KMS-11 (cell line): Measurements from ENCODE around the gene UGT2B17.
"Not testable (repeated sequence)": the region's sequence is repeated elsewhere in the genome, so short reads cannot be mapped to it uniquely, and the experiment has no call there.

Source experiments
- H2AFZ ChIP-seq: fragments of 200-600 bp; sonication (generic); 2 replicates; pipeline ENCODE4 v1.6.1; 2016; ENCODE audit warnings: antibody characterized with exemption, mixed run types, low read depth
- H3K27ac ChIP-seq: fragments of 200-600 bp; sonication (generic); 2 replicates; pipeline ENCODE4 v1.6.1; 2016; ENCODE audit warnings: mild to moderate bottlenecking, mixed run types
- H3K27me3 ChIP-seq: fragments of 200-600 bp; sonication (generic); 2 replicates; pipeline ENCODE4 v1.6.1; 2017; ENCODE audit warnings: mild to moderate bottlenecking, low read depth, mixed run types, moderate library complexity; ENCODE audit not compliant: insufficient read depth
- H3K36me3 ChIP-seq: fragments of 200-600 bp; sonication (generic); 2 replicates; pipeline ENCODE4 v1.6.1; 2017; ENCODE audit warnings: mild to moderate bottlenecking, mixed run types; ENCODE audit not compliant: insufficient read depth
- H3K4me1 ChIP-seq: fragments of 200-600 bp; sonication (generic); 2 replicates; pipeline ENCODE4 v1.6.1; 2016; ENCODE audit warnings: mild to moderate bottlenecking, low read depth, mixed run types; ENCODE audit not compliant: poor library complexity, severe bottlenecking
- H3K4me2 ChIP-seq: fragments of 200-600 bp; sonication (generic); 2 replicates; pipeline ENCODE4 v1.7.0; 2016; ENCODE audit warnings: mild to moderate bottlenecking, mixed run types
- H3K4me3 ChIP-seq: fragments of 200-600 bp; sonication (generic); IDR thresholded peaks from 2 replicates; pipeline ENCODE4 v1.6.1; 2017; ENCODE audit warnings: low read depth, low read length, mixed read lengths; ENCODE audit not compliant: insufficient read depth
- H3K79me2 ChIP-seq: fragments of 200-600 bp; sonication (generic); 2 replicates; pipeline ENCODE4 v1.6.1; 2016; ENCODE audit warnings: low read depth, mixed run types; ENCODE audit not compliant: insufficient read depth
- H3K9ac ChIP-seq: fragments of 200-600 bp; sonication (generic); 2 replicates; pipeline ENCODE4 v1.6.1; 2016; ENCODE audit warnings: mild to moderate bottlenecking, mixed run types
- H4K20me1 ChIP-seq: fragments of 200-600 bp; sonication (generic); 2 replicates; pipeline ENCODE4 v1.6.1; 2016; ENCODE audit warnings: mild to moderate bottlenecking, mixed run types; ENCODE audit not compliant: insufficient read depth
- TF ChIP-seq, protein P1 (sequence below): fragments of 200-600 bp; sonication (generic); conservative IDR thresholded peaks from 2 replicates; pipeline ENCODE4 v1.6.1; 2017; ENCODE audit warnings: low read depth, mild to moderate bottlenecking, antibody characterized with exemption, low read length, moderate library complexity, mixed read lengths

The UGT2B17 gene

DNA sequence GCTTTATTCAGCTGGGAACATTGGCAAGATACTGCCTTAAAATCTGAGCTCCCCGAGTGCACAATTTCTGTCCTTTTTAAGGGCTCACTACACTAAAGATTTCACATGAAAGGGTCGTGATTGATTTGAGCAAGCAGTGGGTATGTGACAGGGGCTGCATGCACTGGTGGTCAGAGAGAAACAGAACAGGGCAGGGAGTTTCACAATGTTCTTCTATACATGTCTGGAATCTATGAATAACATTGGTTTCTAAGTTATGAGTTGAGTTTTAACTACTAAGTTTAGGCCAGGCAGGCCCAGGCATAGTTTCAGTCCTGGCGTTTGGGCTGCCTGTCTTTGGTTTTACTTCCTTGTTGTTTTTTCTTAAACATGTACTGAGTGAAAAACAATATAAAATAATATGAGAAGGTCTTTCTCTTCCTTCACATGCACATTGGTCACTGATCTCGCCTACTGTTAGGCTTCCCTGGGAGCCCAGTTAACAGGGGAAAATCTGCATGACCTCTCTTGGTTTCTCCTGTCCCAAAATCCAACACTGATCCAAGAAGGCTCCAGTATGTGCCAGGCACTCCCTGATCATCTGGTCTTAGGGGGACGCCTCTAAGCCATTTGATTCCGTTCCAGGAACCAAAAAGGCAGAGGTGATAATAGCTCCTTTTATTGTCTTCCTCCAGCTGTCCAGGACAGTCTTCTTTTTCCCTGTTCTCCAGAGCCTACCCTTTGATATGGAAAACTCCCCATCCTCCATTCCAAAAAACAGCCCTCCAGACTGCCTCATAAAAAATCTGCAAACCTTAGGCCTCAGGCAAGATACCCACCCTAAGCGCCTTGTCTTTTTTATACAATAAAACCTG is at the start of gene UGT2B17:
Gene UGT2B17 (minus strand): TSS at position 51 of the 854 bp plus-strand sequence. CDS start 7,838 bp downstream, outside the sequence.
- no peaks in the 10 kb centered on the region for H3K79me2 ChIP-seq
- H4K20me1 ChIP-seq: no peaks in the 10 kb centered on the region
- no peak within 1 kb of the TSS for H2AFZ ChIP-seq
- H3K36me3 ChIP-seq: no peaks in the 10 kb centered on the region
- H3K4me3 ChIP-seq: no peak within 1 kb of the TSS
- H3K9ac ChIP-seq: no peak within 1 kb of the TSS
- no peaks in the 10 kb centered on the region for H3K27me3 ChIP-seq
- no peaks in the 10 kb centered on the region for H3K4me1 ChIP-seq
- H3K4me2 ChIP-seq: no peak within 1 kb of the TSS
- TF ChIP-seq, protein P1, sequence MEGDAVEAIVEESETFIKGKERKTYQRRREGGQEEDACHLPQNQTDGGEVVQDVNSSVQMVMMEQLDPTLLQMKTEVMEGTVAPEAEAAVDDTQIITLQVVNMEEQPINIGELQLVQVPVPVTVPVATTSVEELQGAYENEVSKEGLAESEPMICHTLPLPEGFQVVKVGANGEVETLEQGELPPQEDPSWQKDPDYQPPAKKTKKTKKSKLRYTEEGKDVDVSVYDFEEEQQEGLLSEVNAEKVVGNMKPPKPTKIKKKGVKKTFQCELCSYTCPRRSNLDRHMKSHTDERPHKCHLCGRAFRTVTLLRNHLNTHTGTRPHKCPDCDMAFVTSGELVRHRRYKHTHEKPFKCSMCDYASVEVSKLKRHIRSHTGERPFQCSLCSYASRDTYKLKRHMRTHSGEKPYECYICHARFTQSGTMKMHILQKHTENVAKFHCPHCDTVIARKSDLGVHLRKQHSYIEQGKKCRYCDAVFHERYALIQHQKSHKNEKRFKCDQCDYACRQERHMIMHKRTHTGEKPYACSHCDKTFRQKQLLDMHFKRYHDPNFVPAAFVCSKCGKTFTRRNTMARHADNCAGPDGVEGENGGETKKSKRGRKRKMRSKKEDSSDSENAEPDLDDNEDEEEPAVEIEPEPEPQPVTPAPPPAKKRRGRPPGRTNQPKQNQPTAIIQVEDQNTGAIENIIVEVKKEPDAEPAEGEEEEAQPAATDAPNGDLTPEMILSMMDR: no peak
- H3K27ac ChIP-seq: no peak within 1 kb of the TSS

DNA sequence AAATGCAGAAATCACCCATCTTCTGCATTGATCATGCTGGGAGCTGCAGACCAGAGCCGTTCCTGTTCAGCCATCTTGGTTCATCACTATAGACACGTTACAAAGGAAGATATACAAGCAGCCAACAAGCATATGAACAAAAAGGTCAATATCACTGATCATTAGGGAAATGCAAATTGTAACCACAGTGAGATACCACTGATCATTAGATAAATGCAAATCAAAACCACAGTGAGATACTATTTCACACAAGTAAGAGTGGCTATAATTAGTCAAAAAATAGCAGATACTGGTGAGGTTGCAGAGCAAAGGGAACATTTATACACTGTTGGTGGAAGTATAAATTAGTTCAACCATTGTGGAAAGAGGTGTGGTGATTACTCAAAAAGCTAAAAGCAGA is 46.6 kb upstream of the UGT2B17 start:
- not testable (repeated sequence) for H3K9ac ChIP-seq, H3K36me3 ChIP-seq, H3K4me2 ChIP-seq, H3K27me3 ChIP-seq, H2AFZ ChIP-seq, H4K20me1 ChIP-seq, H3K27ac ChIP-seq, H3K79me2 ChIP-seq, H3K4me1 ChIP-seq, H3K4me3 ChIP-seq

DNA sequence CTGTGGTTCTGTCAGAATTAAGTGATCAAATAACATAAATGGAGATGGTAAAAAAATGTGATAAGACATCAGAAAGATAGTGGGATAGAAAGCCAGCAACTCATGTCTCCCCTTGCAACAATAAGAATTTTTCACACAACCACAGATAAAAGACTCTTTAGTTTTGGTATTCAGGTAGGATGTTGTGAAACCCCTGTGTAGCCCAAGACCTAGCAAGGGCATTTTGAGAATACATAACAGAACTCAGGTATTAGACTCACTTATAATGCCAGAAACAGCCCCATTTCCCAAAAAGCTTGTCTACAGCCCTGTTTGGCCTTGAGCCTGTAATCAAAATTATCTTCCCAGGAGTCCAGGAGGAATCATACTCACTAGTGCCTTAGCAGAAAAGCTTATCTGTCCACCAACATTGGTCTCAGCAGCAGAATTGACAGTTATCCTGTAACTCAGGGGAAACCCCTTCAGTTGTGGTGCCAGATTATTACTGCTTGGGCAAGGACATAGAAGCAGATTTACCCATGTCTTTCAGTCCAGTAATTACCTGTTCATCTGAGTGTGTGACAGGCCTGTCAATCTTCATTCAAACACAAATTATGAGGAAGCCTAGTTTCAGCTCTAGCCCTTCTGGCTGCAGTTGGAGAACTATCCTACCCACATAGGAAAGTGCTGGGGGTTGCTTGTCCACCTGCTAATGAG is 41.0 kb upstream of the UGT2B17 start:
- no peak overlapping the region for H2AFZ ChIP-seq
- H3K4me2 ChIP-seq: no peak overlapping the region
- H3K27ac ChIP-seq: no peak overlapping the region
- no peaks in the 10 kb centered on the region for H3K36me3 ChIP-seq
- TF ChIP-seq, protein P1: no peak
- no peaks in the 10 kb centered on the region for H3K79me2 ChIP-seq
- no peaks in the 10 kb centered on the region for H3K4me1 ChIP-seq
- H4K20me1 ChIP-seq: no peaks in the 10 kb centered on the region
- H3K9ac ChIP-seq: no peak overlapping the region
- H3K27me3 ChIP-seq: no peaks in the 10 kb centered on the region
- no peak overlapping the region for H3K4me3 ChIP-seq

DNA sequence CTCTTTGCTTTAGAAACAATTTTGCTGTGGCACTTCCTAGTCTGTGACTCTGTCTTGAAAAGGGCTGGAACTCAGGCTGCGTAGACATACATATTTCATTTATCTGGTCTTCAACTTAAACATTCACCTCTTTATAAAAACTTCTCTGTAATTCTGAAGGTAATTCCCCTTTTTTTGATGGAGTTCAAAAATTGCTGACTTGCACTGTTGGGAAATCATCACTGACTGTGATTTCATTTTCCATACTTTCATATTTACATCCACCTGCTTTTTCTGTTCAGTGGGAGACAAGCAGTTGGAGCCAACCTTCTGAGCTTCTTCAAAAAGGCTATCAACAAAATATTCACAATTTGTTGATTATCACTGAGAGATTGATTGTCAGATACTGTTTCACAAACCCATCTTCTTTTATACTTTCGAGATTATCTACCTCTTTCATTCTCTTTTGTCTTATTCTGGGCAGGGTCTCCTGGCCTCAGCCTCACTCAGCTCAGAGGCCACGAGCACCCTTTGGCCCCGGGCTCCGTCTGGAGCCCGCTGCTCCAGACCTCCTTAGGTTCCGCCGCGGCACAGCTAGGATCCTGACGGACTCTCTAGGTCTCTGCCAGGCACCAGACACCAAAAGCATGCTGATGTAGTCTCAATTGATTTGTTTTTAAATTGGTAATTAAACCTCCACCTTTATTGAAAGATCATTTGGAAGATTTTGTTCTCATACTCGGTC is 39.7 kb upstream of the UGT2B17 start:
- Histone ChIP-seq H4K20me1 (no peaks in the 10 kb centered on the region), H3K36me3 (no peaks in the 10 kb centered on the region), H3K27ac (no peak overlapping the region), H3K4me3 (no peak overlapping the region), H2AFZ (no peak overlapping the region), H3K27me3 (no peaks in the 10 kb centered on the region), H3K9ac (no peak overlapping the region), H3K4me2 (no peak overlapping the region), H3K79me2 (no peaks in the 10 kb centered on the region), H3K4me1 (no peaks in the 10 kb centered on the region)
- TF ChIP-seq, protein P1: no peak
